Kidney (tissue), 14 donors: ENCODE results near the gene BCL10. TPM values are rescaled to one million over a fixed set of nuclear protein-coding genes. Genes with fewer than 3 reads are reported as not detected.

ENCODE experiments used
- DNase-seq, 5 donors: peaks; one replicate each; pipeline ENCODE4 v3.0.0-alpha.2; 2013 to 2020
- FAIRE-seq: peaks from 2 replicates; lab custom pipeline; 2012; peaks lifted over from hg19 to GRCh38; lab: Jason Lieb, UNC
- H3K27ac ChIP-seq, 2 donors: one replicate each; pipeline ENCODE4 v1.7.0; 2013; ENCODE audit warnings: low read depth in 2 of 2, low read length in 2 of 2, inconsistent platforms in 1 of 2
- H3K27me3 ChIP-seq: one replicate; pipeline ENCODE4 v1.7.1; 2013; ENCODE audit warnings: low read length, inconsistent platforms; ENCODE audit not compliant: control insufficient read depth, insufficient read depth
- H3K36me3 ChIP-seq, 3 donors: one replicate each; pipeline versions ENCODE4 v1.7.0 to v1.7.1; 2013; ENCODE audit warnings: low read length in 3 of 3, control low read depth in 1 of 3, inconsistent platforms in 1 of 3; ENCODE audit not compliant: insufficient read depth in 3 of 3, control insufficient read depth in 2 of 3
- H3K4me1 ChIP-seq, 3 donors: one replicate each; pipeline versions ENCODE4 v1.7.0 to v1.7.1; 2013; ENCODE audit warnings: low read length in 3 of 3, inconsistent platforms in 1 of 3, low read depth in 1 of 3; ENCODE audit not compliant: control insufficient read depth in 2 of 3, insufficient read depth in 2 of 3
- H3K4me3 ChIP-seq, 3 donors: one replicate each; pipeline versions ENCODE4 v1.7.0 to v1.8.1; 2013; ENCODE audit warnings: low read length in 3 of 3, control low read depth in 1 of 3, inconsistent platforms in 1 of 3
- H3K9ac ChIP-seq, 3 donors: one replicate each; pipeline versions ENCODE4 v1.7.0 to v1.7.1; 2013; ENCODE audit warnings: low read length in 3 of 3, control low read depth in 1 of 3, inconsistent platforms in 1 of 3
- H3K9me3 ChIP-seq, 3 donors: one replicate each; pipeline versions ENCODE4 v1.7.0 to v1.7.1; 2013; ENCODE audit warnings: low read length in 3 of 3, control low read depth in 1 of 3, inconsistent platforms in 1 of 3; ENCODE audit not compliant: control insufficient read depth in 2 of 3, insufficient read depth in 1 of 3
- intact Hi-C: fragments of 100-400 bp; cut with DNase I; formaldehyde crosslinking; loops from one replicate; pipeline ENCODE4 v1.11.1; 2022
- polyA plus RNA-seq: library from polyadenylated mRNA; stranded (reverse); fragments of 350-450 nt; fragmentation: Illumina TruSeq; extraction: RNeasy Lipid Tissue Mini Kit (QIAGEN cat#74804); gene quantifications from one replicate; pipeline ENCODE4 v1.2.3, GENCODE V29; 2014; ENCODE audit warnings: low read depth, low replicate concordance; ENCODE audit not compliant: insufficient read depth
- total RNA-seq: library from RNA; stranded (reverse); fragmentation: NEBNext Ultra II Directional; extraction: Animal tissue kit (Norgen Biotek cat#: 25700); gene quantifications from one replicate; pipeline ENCODE4 v1.2.1, GENCODE V29; 2021
- TF ChIP-seq, protein P1 (sequence below): IDR thresholded peaks from 3 replicates; pipeline ENCODE4 v1.5.1; 2012; ENCODE audit warnings: mild to moderate bottlenecking, moderate library complexity, borderline replicate concordance; ENCODE audit not compliant: insufficient read depth; ENCODE audit errors: extremely low read depth
- donor health status: control.
- donor health status: control.
- donor health status: control.
- donor health status: control.
- donor health status: control.
- donor health status: DM: yes; HTN: yes; CAD: no.
- donor health status: Normal renal cell carcinoma (clear cell type).

Gene BCL10
- total and polyA plus RNA-seq, 2 donors from 2014 or later: 7.8 to 27.1 TPM

GRCh38 chr1:85322655-85323054 is 46.2 kb upstream of the BCL10 start:
- no peak for FAIRE-seq
- TF ChIP-seq, protein P1, sequence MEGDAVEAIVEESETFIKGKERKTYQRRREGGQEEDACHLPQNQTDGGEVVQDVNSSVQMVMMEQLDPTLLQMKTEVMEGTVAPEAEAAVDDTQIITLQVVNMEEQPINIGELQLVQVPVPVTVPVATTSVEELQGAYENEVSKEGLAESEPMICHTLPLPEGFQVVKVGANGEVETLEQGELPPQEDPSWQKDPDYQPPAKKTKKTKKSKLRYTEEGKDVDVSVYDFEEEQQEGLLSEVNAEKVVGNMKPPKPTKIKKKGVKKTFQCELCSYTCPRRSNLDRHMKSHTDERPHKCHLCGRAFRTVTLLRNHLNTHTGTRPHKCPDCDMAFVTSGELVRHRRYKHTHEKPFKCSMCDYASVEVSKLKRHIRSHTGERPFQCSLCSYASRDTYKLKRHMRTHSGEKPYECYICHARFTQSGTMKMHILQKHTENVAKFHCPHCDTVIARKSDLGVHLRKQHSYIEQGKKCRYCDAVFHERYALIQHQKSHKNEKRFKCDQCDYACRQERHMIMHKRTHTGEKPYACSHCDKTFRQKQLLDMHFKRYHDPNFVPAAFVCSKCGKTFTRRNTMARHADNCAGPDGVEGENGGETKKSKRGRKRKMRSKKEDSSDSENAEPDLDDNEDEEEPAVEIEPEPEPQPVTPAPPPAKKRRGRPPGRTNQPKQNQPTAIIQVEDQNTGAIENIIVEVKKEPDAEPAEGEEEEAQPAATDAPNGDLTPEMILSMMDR: no peak
- Histone ChIP-seq H3K4me1 (peaks cover 0 to 18% (median 0%) of the 10 kb centered on the region in 3 donors), H3K4me3 (no peak overlapping the region), H3K27me3 (no peaks in the 10 kb centered on the region), H3K9ac (no peak overlapping the region), H3K27ac (no peak overlapping the region), H3K9me3 (no peaks in the 10 kb centered on the region), H3K36me3 (peaks cover 0 to 5% (median 2%) of the 10 kb centered on the region in 3 donors)
- intact Hi-C loops: no loop called here
- DNase-seq: no peak

GRCh38 chr1:85321237-85321964 is 45.0 kb upstream of the BCL10 start:
- Histone ChIP-seq H3K36me3 (peaks cover 0 to 5% (median 5%) of the 10 kb centered on the region in 3 donors), H3K27ac (no peak overlapping the region), H3K9me3 (no peaks in the 10 kb centered on the region), H3K27me3 (no peaks in the 10 kb centered on the region), H3K4me1 (peaks cover 0 to 15% (median 0%) of the 10 kb centered on the region in 3 donors), H3K4me3 (no peak overlapping the region), H3K9ac (no peak overlapping the region)
- intact Hi-C loops: no loop called here
- TF ChIP-seq, protein P1: no peak
- DNase-seq: no peak
- no peak for FAIRE-seq

DNA sequence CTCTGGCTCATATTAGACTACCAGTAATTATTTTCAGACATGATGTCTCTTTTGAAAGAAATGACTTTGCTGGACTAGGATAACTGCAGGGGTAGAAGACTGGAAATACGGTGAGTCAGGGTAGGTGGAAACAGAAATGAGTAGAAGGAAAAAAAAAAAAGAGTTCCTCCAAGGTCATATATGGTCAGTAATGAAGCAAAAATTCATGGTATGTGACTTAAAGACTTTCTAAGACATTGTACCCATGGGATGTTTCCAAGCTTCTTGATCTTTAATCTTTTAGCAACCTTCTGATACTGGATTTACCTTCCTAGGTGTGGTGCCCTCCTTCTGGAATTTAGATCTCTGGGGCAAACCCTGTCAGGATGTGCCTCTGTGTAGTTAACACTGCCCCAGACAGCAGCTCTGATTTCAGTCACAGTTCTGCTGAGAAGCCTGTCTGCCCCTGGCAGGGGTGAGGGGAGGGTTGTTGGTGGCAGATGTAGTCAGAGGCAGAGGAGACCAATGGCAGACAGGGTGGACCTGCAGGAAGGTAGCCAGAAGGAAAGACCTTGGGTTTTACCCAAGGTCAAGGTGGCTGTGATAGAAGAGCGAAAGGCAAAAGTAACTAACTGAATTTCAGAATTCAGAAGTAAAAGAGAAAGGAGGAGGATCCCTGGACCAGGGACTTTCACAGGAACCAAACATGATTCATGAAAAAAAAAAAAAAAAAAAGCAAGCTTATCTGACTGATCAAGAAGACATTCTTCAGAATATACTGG is 44.1 kb upstream of the BCL10 start:
- no peak for FAIRE-seq
- Histone ChIP-seq H3K4me3 (no peak overlapping the region), H3K9me3 (no peaks in the 10 kb centered on the region), H3K27ac (no peak overlapping the region), H3K4me1 (peaks cover 0 to 6% (median 0%) of the 10 kb centered on the region in 3 donors), H3K9ac (no peak overlapping the region), H3K27me3 (no peaks in the 10 kb centered on the region), H3K36me3 (peaks cover 0 to 5% (median 5%) of the 10 kb centered on the region in 3 donors)
- no peak for DNase-seq
- intact Hi-C loops: no loop called here
- TF ChIP-seq, protein P1: no peak
